GM12874 (cell line): Measurements from ENCODE around the gene RAB5B.

Experiments
- CTCF ChIP-seq: IDR thresholded peaks from 2 replicates; pipeline ENCODE4 v1.5.1; 2011; ENCODE audit warnings: low read depth, mild to moderate bottlenecking, control low read depth, low read length, moderate library complexity; ENCODE audit not compliant: insufficient read depth

The RAB5B gene

GRCh38 chr12:55930771-55931316, 43.0 kb upstream of the RAB5B start, which contains the start of gene DGKA:
DGKA (plus strand) TSS chr12:55931162; CDS start chr12:55936504, 5,342 bp downstream.
- peak; percentile 56 for TF ChIP-seq CTCF

- TF ChIP-seq CTCF, result no peak
These were observed 42.5 kb upstream of the RAB5B start for GRCh38 chr12:55931317-55931779.

- no peak for TF ChIP-seq CTCF
These were observed 41.9 kb upstream of the RAB5B start for GRCh38 chr12:55931780-55932550.

- TF ChIP-seq CTCF, result no peak
These were observed 41.3 kb upstream of the RAB5B start for GRCh38 chr12:55932551-55932910.

GRCh38 chr12:55933169-55933798, 40.6 kb upstream of the RAB5B start:
- TF ChIP-seq CTCF, result no peak

GRCh38 chr12:55933799-55934742, 39.8 kb upstream of the RAB5B start:
- TF ChIP-seq CTCF, result no peak

- TF ChIP-seq CTCF, result no peak
These were observed 39.1 kb upstream of the RAB5B start for GRCh38 chr12:55934773-55935172.
